Stimulated activated CD8-positive, alpha-beta memory T cell treated with anti-CD3 and anti-CD28 coated beads, Interleukin-7, amount 100 ng/mL, for 1 hour (primary cell): ENCODE data around the gene ACAA2.

ENCODE experiments used
- DNase-seq, 2 donors: peaks; one replicate each; pipeline ENCODE4 v3.0.0-alpha.2; 2020; ENCODE audit warnings: low read depth in 2 of 2

Gene ACAA2

DNA sequence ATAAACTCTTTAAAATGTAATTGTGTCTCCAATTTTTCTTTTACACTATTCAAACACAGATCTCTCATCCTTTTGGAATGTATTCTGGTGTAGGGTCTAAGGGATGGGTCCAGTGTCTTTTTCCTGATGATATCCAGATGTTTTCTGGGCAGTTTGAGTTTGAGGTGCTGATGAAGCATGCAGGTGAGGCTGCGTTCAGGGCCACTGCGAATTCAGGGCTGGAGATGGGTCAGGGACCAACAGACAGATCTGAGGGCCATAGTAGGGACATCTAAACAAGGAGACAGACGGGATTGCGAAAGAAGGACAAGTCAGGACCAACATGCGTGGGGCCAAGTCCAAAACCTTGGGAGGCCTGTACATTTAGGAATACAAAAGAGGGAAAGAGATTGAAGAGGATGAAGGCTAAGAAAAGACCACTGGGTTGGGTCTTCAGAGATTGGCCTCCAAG, 70.2 kb downstream of the ACAA2 start:
- no peak for DNase-seq

DNA sequence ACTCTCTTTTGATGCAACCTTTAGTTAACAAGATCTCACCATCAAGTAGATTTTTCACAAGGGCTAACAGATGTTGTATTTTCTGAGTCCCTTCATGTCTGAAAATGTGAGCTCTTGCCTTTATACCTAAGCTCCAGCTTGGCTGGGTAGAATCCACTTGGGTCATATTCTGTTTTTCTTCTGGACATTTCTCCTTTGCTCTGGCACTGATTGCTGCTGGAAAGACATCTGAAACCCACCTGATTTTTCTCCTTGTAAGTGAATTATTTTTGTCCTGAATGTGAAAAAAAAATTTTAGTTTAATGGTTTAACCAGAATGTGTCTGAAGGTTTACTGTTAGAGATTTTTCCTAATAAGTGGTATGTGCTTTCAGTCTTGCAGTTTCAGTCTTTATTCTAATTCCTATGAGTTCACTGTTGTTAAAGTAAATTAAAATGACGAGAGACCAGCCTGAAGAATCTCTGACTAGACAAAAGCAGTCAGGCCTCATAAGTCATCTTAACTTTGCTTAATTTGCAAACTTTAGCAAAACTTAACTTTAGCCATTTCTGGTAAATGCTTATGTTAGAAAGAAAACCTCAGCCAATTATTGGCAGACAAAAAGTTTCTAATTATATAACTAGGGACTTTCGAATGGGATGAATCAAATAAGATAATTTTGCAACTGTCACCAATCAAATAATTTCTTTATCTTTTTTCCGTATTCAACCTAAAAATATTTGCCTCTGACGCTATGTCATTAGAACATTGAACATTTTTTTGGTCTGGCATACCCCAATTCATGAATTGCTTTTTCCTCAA, 70.8 kb downstream of the ACAA2 start:
- no peak for DNase-seq

DNA sequence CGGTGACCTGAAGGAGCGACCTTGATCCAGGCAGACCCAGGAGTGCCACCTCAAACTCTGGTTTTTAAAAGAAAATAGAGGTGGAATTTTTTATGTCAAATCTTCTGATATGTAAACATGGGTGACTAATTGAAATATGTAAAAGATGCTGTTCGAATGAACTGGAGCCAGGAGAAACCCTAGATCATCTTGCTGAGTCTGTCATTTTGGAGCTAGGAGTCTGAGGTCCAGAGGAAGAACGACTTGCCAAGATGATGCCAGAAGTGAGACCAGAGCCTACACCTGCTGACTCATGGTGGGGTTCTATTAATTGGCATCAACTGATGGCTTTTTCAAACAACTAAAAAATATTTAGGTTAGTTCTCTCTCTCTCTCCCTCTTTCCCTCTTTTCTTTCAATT, 74.1 kb downstream of the ACAA2 start:
- DNase-seq = no peak

DNA sequence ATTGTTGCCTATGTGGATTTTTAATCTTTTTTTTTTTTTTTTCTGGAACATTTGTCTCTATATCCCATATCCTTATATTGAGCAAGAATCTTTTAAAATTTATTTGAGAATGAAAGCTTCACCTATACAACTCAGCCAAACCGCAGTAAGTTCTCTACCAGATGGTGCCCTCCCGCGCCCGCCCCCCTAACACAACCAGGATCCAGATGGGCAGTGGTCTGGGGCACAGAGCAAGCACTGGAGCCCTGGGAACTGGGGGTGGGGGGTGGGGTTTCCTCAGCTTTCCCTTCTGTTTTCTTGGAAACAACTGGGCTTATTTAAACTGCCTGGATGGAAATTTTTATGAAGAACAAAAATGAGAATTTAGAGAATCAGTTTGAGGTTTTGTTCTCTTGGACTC, 74.6 kb downstream of the ACAA2 start:
- DNase-seq = no peak

DNA sequence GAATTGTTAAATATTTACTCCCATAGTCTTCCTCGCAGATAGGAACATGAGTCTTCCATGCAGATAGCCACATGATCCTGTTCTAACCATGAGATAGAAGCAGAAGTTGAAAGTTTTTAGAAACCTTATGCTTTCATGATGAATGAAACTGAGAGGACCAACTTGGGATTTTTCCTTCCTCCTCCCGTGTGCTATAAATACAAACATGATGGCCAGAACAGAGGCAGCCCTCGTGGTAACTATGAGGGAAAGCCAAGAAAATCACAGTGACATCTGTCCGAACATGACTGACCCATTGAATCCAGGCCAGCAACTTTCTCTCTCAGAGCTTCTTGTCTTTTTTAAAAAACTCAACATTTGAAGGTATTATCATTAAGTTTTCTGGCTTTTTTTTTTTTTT, 78.5 kb downstream of the ACAA2 start:
- DNase-seq = no peak

DNA sequence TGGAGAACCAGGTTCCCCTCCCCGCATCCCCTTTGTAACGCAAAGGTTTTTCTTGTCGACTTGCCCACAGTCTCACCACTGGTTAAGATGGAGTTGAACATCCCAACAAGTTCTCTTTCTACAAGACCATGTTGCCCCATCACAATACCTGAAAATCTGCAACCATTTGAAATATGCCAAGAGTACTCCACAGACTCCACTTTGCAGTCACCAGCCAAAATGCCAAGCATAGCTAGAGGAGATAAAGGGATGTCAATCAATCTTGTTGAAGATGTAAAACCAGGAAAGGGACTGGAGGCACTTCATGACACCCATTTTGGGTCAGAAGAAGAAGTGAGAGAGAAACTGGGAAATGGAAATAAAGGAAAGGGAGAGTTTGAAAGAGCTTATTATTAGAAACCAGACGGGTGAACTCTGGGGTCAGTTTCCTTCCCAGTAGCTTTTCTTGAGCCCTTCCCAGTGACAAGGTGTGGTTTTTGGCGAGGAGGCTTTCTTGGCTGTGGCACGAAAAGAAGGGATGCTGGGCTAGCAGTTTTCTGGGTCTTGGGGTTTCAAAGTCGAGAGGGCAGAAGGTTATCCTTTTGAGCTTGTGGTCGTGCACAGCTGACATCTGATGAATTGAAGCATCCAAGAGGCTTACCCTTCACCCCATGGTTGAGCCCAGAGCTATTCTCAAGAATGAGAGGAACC, 79.3 kb downstream of the ACAA2 start:
- DNase-seq = no peak

DNA sequence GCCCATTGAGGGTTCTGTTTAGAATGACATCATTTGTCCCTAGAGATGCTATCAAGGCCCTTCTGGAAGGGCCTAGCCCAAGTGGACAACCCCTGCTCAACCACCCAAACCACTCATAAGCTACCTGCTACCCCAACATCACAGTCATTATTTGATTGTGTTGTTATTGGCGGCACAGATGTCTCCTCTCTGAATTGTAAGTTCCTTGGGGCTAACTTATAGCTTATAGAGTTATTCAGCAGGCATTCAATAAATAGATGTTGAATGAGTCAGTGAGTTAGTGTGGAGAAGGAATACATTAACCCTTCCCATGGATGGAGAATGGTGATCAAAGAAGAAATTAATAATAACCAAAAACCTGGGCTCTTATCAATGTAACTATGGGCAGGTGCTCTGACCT, 80.0 kb downstream of the ACAA2 start:
- DNase-seq = no peak
